Measurements from ENCODE around the gene PITPNC1. TPM values are rescaled to one million over a fixed set of nuclear protein-coding genes. Genes with fewer than 3 reads are reported as not detected.
A peak's percentile ranks its signal among the peaks of the same experiment; 100 is the strongest.

The PITPNC1 gene
- total and polyA plus RNA-seq, 11 donors = 7.0 to 20.8 (median 11.3) TPM

GRCh38 chr17:67452681-67453554 is 75.8 kb downstream of the PITPNC1 start:
- H3K36me3 ChIP-seq = no peaks in the 10 kb centered on the region
- DNase-seq (no peak), ATAC-seq (peak in 1 of 4 donors; percentile 16)
- no peak for TF ChIP-seq POLR2A (IDR thresholded peaks at IDR 0.05)
- TF ChIP-seq, protein P1, sequence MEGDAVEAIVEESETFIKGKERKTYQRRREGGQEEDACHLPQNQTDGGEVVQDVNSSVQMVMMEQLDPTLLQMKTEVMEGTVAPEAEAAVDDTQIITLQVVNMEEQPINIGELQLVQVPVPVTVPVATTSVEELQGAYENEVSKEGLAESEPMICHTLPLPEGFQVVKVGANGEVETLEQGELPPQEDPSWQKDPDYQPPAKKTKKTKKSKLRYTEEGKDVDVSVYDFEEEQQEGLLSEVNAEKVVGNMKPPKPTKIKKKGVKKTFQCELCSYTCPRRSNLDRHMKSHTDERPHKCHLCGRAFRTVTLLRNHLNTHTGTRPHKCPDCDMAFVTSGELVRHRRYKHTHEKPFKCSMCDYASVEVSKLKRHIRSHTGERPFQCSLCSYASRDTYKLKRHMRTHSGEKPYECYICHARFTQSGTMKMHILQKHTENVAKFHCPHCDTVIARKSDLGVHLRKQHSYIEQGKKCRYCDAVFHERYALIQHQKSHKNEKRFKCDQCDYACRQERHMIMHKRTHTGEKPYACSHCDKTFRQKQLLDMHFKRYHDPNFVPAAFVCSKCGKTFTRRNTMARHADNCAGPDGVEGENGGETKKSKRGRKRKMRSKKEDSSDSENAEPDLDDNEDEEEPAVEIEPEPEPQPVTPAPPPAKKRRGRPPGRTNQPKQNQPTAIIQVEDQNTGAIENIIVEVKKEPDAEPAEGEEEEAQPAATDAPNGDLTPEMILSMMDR (IDR thresholded peaks at IDR 0.05) = no peak
- H3K27ac ChIP-seq = peak overlapping the region in 1 of 12 donors; percentile 76
- WGBS, 4 donors = 90 to 95% (median 94%) methylated on average over 10 of the region's 10 CpGs
- peak overlapping the region in 1 of 12 donors; percentile 13 for H3K4me3 ChIP-seq
- peaks cover 0 to 51% (median 0%) of the 10 kb centered on the region in 12 donors for H3K4me1 ChIP-seq
- H3K27me3 ChIP-seq = no peaks in the 10 kb centered on the region
- peaks cover 0 to 5% (median 0%) of the 10 kb centered on the region in 12 donors for H3K9me3 ChIP-seq
- intact Hi-C loops (cut with DNase I) = no loop called here

GRCh38 chr17:67456103-67456502 is 79.0 kb downstream of the PITPNC1 start:
- no peak overlapping the region for H3K4me3 ChIP-seq
- TF ChIP-seq, protein P1 (IDR thresholded peaks at IDR 0.05) = no peak
- TF ChIP-seq POLR2A (IDR thresholded peaks at IDR 0.05) = no peak
- no peaks in the 10 kb centered on the region for H3K36me3 ChIP-seq
- peaks cover 0 to 13% (median 6%) of the 10 kb centered on the region in 12 donors for H3K9me3 ChIP-seq
- DNase-seq (no peak), ATAC-seq (no peak)
- WGBS, 4 donors = 50 to 75% (median 59%) methylated on average over 1 of the region's 1 CpG
- H3K4me1 ChIP-seq = peaks cover 0 to 27% (median 0%) of the 10 kb centered on the region in 12 donors
- intact Hi-C loops (cut with DNase I) = no loop called here
- peak overlapping the region in 1 of 12 donors; percentile 16 for H3K27ac ChIP-seq
- H3K27me3 ChIP-seq = no peaks in the 10 kb centered on the region

GRCh38 chr17:67456889-67457288 is 79.8 kb downstream of the PITPNC1 start:
- intact Hi-C loops (cut with DNase I) = no loop called here
- no peak for ATAC-seq
- Histone ChIP-seq H3K27ac (no peak overlapping the region), H3K4me3 (no peak overlapping the region), H3K36me3 (no peaks in the 10 kb centered on the region), H3K9me3 (peaks cover 0 to 13% (median 6%) of the 10 kb centered on the region in 12 donors), H3K27me3 (no peaks in the 10 kb centered on the region), H3K4me1 (peaks cover 0 to 27% (median 0%) of the 10 kb centered on the region in 12 donors)
- TF ChIP-seq, protein P1 (IDR thresholded peaks at IDR 0.05) = no peak
- no peak for TF ChIP-seq POLR2A (IDR thresholded peaks at IDR 0.05)
- WGBS, 4 donors = 96 to 100% (median 97%) methylated on average over 3 of the region's 3 CpGs
- DNase-seq = no peak

DNA sequence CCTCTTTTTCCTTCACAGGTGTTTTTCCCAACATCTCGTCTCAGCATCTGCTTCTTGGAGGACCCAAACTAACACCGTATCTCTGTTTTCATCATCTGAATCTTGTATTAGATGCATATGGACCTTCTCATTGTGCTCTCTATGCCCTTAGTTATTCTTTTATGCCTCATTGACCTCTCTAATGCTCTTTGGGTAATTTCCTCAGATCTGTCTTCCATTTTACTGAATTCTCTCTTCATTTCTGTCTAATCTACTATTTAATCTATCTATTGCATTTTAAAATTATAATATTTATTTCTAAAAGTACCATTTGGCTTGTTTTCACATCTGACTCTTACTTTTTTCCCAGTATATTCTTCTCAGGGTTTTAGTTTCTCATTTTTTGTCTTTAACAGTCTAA is 81.1 kb downstream of the PITPNC1 start:
- peaks cover 0 to 17% (median 0%) of the 10 kb centered on the region in 12 donors for H3K4me1 ChIP-seq
- intact Hi-C loops (cut with DNase I) = no loop called here
- ATAC-seq (no peak), DNase-seq (no peak)
- H3K4me3 ChIP-seq = no peak overlapping the region
- H3K27ac ChIP-seq = no peak overlapping the region
- 95 to 99% (median 97%) methylated on average over 2 of the region's 2 CpGs for WGBS, 4 donors
- no peaks in the 10 kb centered on the region for H3K36me3 ChIP-seq
- no peaks in the 10 kb centered on the region for H3K27me3 ChIP-seq
- H3K9me3 ChIP-seq = peaks cover 0 to 13% (median 6%) of the 10 kb centered on the region in 12 donors
- no peak for TF ChIP-seq POLR2A (IDR thresholded peaks at IDR 0.05)
